IPS DF 6.9 (cell line): Measurements from ENCODE around the gene SEMA6A.
A peak's percentile ranks its signal among the peaks of the same experiment; 100 is the strongest.

ENCODE experiments used
- DNase-seq: peaks from one replicate; pipeline ENCODE4 v3.0.0-alpha.2; 2013; ENCODE audit warnings: low read depth, low spot score
- H3K27ac ChIP-seq: one replicate; pipeline ENCODE4 v1.5.1; 2013; ENCODE audit warnings: low read length, control low read depth
- H3K27me3 ChIP-seq: 2 replicates; pipeline ENCODE4 v1.6.1; 2013; ENCODE audit warnings: mild to moderate bottlenecking, low read length; ENCODE audit not compliant: control insufficient read depth, insufficient read depth
- H3K36me3 ChIP-seq: 2 replicates; pipeline ENCODE4 v1.6.1; 2013; ENCODE audit warnings: low read length; ENCODE audit not compliant: control insufficient read depth, insufficient read depth
- H3K4me1 ChIP-seq: 2 replicates; pipeline ENCODE4 v1.6.1; 2013; ENCODE audit warnings: low read length; ENCODE audit not compliant: control insufficient read depth, insufficient read depth
- H3K4me3 ChIP-seq: 2 replicates; pipeline ENCODE4 v1.5.1; 2013; ENCODE audit warnings: mild to moderate bottlenecking, low read length
- H3K9me3 ChIP-seq: 2 replicates; pipeline ENCODE4 v1.6.1; 2013; ENCODE audit warnings: low read length, inconsistent platforms; ENCODE audit not compliant: control insufficient read depth, insufficient read depth
- WGBS: extraction: QIAGEN DNeasy Blood & Tissue Kit; methylation state at CpG from one replicate; pipeline ENCODE4 v1.1.7; 2013; ENCODE audit warnings: mixed read lengths, missing lambda C conversion rate; ENCODE audit not compliant: insufficient read length, insufficient coverage; 5-methylcytosine and 5-hydroxymethylcytosine counted together

Gene SEMA6A

GRCh38 chr5:116451905-116452450 lies 122.6 kb downstream of the SEMA6A start:
- Histone ChIP-seq H3K27me3 (no peaks in the 10 kb centered on the region), H3K4me3 (no peak overlapping the region), H3K36me3 (peaks cover 13% of the 10 kb centered on the region), H3K9me3 (no peaks in the 10 kb centered on the region), H3K4me1 (no peaks in the 10 kb centered on the region; the same call in 1 of the 2 replicates), H3K27ac (no peak overlapping the region)
- DNase-seq: no peak
- no CpG with 5 or more reads among the region's 3 CpGs for WGBS

- no CpG with 5 or more reads among the region's 3 CpGs for WGBS
- no peaks in the 10 kb centered on the region for H3K27me3 ChIP-seq
- H3K4me3 ChIP-seq: no peak overlapping the region
- no peaks in the 10 kb centered on the region; the same call in 1 of the 2 replicates for H3K4me1 ChIP-seq
- no peaks in the 10 kb centered on the region for H3K9me3 ChIP-seq
- no peak overlapping the region for H3K27ac ChIP-seq
- DNase-seq: no peak
- H3K36me3 ChIP-seq: peaks cover 17% of the 10 kb centered on the region
Observed at GRCh38 chr5:116451066-116451465, 123.6 kb downstream of the SEMA6A start.

DNA sequence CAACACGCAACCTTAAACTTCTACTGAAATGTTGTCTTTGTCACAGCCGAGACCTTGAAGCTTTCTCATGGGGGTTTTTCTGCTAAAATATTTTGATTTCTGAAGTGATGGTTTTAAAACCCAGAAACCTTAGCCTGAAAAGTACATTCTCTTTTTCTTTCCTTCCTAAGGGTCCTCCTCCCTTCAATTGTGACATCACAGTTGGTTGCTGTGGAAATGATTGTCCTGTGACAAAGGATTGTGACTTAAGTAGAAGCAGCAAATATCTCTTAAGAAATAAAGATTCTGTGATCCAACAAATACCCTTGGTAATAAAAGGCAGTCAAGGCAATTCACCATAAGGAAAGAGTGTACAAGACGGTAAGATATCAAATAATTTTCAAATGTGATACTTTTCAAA lies 125.2 kb downstream of the SEMA6A start:
- H3K27ac ChIP-seq: no peak overlapping the region
- no peak for DNase-seq
- H3K4me3 ChIP-seq: no peak overlapping the region
- WGBS: no CpG with 5 or more reads among the region's 3 CpGs
- H3K4me1 ChIP-seq: peaks cover 2% of the 10 kb centered on the region
- H3K27me3 ChIP-seq: no peaks in the 10 kb centered on the region
- H3K9me3 ChIP-seq: no peaks in the 10 kb centered on the region
- H3K36me3 ChIP-seq: peaks cover 18% of the 10 kb centered on the region

DNA sequence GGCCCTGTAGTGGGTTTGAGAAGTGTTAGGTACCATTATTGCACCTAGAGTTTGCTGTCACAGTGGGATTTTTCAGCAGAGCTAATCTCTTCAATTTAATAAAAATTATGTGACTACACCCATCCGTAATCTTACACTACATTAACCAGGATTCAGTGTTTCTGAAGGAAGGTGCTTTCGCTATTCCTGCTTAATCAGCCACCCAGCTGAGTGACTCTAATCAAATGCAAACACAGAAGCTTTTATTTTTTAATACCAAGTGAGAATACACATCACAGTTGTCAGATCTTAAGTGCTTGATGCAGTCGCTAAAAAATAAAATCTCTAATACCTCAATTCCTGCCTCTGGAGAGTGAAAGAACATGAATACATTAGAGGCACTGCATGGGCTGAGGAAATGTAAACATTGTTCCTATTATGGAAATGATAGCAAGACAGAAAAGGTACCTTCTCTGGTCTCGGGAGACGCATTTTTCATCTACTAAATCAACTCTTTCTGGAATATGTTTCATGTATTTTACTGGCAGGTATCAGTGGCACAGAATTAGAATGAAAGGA lies 125.7 kb downstream of the SEMA6A start:
- Histone ChIP-seq H3K27ac (no peak overlapping the region), H3K4me1 (peaks cover 2% of the 10 kb centered on the region), H3K27me3 (no peaks in the 10 kb centered on the region), H3K36me3 (peaks cover 17% of the 10 kb centered on the region), H3K9me3 (no peaks in the 10 kb centered on the region), H3K4me3 (no peak overlapping the region)
- no CpG with 5 or more reads among the region's 5 CpGs for WGBS
- no peak for DNase-seq

DNA sequence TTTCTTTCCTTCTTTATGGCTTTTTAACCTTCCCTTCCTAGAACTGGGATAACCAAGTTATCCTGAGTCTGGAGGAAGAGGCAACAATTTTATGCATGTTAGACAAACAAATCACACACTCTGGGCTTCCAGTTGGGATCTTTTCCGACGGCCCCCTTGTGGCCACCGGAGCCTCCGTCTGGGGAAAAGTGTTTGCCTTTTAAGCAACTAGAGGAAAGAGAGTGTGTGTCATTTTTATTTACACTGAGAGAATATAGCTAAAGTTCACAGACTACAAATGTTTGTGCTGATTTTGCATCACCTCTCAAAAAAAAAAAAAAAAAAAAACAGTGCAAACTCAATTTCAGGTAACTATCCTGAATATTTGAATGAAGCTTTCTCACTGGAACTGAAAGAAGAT lies 126.2 kb downstream of the SEMA6A start:
- no CpG with 5 or more reads among the region's 4 CpGs for WGBS
- DNase-seq: no peak
- no peaks in the 10 kb centered on the region for H3K27me3 ChIP-seq
- H3K4me3 ChIP-seq: no peak overlapping the region
- H3K36me3 ChIP-seq: peaks cover 15% of the 10 kb centered on the region
- H3K4me1 ChIP-seq: peaks cover 2% of the 10 kb centered on the region
- no peak overlapping the region for H3K27ac ChIP-seq
- H3K9me3 ChIP-seq: no peaks in the 10 kb centered on the region

DNA sequence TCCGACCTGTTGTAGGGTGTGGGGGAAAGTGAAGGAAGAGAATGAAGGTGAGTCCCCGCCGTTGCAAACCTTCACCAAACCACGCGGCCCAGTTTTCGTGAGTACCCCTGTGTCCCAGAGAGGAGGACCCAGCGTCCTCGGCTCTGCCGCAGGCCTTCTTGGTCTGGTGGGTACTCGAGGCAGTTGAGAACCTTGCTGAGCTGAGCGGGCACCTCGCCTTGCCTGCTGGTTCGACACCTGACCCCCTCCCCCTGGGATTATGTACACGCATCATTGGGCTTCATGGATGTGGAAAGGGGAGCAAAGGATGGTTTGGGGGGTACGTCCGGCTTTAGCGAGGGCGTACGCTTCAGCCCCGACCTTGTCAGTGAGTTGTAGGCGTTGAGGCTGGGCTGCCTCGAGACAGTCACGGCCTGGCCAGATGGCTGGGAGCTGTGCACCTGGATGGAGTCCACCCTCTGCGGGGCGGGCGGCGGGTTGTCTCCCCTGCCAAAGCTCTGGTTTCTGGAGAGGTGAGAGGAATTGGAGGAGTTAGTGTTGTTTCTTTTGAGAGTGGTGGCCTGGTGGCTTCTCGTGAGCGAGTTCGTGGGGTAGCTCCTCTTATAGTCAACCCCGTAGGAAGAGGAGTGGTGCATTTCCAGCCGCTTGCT lies 128.1 kb downstream of the SEMA6A start:
- no peak for DNase-seq
- no peaks in the 10 kb centered on the region for H3K9me3 ChIP-seq
- H3K4me1 ChIP-seq: peaks cover 4% of the 10 kb centered on the region
- H3K36me3 ChIP-seq: peaks cover 15% of the 10 kb centered on the region
- no peaks in the 10 kb centered on the region for H3K27me3 ChIP-seq
- no CpG with 5 or more reads among the region's 32 CpGs for WGBS
- no peak overlapping the region for H3K27ac ChIP-seq
- no peak overlapping the region for H3K4me3 ChIP-seq

DNA sequence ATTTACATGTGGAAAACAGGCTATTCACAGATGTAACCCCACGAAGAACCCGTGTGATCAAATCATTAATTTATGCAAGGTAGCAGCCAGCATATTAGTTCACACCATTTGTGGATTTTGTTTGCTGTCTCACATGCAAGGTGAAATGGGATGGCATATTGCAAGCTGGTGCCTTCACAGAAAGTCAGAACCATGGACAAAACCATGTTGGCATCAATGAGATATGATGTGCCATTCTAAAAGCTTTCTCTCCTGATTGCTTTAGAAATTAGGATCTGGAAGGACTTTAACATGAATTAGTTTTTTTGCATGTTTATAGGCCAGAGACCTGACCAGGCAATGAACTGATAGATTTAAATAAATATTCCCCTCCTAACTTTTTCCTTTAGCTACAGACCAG lies 129.3 kb downstream of the SEMA6A start:
- DNase-seq: no peak
- H3K27ac ChIP-seq: no peak overlapping the region
- WGBS: no CpG with 5 or more reads among the region's 2 CpGs
- H3K9me3 ChIP-seq: no peaks in the 10 kb centered on the region
- peaks cover 15% of the 10 kb centered on the region for H3K36me3 ChIP-seq
- H3K4me1 ChIP-seq: peaks cover 6% of the 10 kb centered on the region
- no peak overlapping the region for H3K4me3 ChIP-seq
- H3K27me3 ChIP-seq: no peaks in the 10 kb centered on the region

- Histone ChIP-seq H3K9me3 (no peaks in the 10 kb centered on the region), H3K36me3 (peaks cover 15% of the 10 kb centered on the region), H3K4me3 (no peak overlapping the region), H3K27me3 (no peaks in the 10 kb centered on the region), H3K4me1 (peaks cover 6% of the 10 kb centered on the region), H3K27ac (no peak overlapping the region)
- DNase-seq: no peak
- WGBS: 100% methylated on average over 1 of the region's 14 CpGs
Observed at GRCh38 chr5:116444373-116445295, 130.0 kb downstream of the SEMA6A start.

DNA sequence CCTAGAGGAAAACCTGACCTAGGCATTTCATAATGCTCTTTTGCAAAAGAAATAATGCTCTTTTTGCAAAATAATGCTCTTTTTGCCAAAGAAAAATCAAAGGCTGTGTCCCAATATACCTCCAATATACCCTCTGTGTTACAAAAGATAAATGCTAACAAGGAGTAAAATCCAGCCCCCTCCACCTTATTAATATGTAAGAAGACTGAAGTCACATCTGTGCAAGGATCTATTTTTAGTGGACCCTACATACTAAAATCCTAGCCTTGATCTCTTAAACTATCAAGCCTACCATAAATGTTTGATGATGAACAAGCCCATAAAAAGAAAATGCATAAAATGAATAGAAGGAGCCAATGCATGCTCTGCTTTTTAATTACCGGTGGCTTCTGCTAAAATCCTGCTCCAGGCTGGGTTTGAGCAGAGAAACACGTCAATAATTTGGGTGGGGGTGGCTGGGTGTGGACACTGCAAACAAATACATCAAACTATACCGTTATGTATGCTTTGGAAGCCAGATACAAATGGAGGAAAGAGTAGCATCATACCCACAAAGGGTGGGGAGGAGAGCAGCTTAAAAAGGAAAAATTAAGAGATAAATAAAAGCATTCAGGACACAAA lies 131.6 kb downstream of the SEMA6A start:
- Histone ChIP-seq H3K4me1 (peaks cover 8% of the 10 kb centered on the region), H3K27ac (no peak overlapping the region)
- WGBS: no CpG with 5 or more reads among the region's 3 CpGs

GRCh38 chr5:116442095-116442534 lies 132.5 kb downstream of the SEMA6A start:
- no CpG with 5 or more reads among the region's 3 CpGs for whole genome bisulfite sequencing
- peak; percentile 11 for DNase-seq
- peaks cover 8% of the 10 kb centered on the region for H3K4me1 ChIP-seq
- H3K27ac ChIP-seq: no peak overlapping the region
- no peaks in the 10 kb centered on the region for H3K9me3 ChIP-seq
- H3K27me3 ChIP-seq: no peaks in the 10 kb centered on the region; the same call in 1 of the 2 replicates
- H3K4me3 ChIP-seq: no peak overlapping the region
- peaks cover 10% of the 10 kb centered on the region for H3K36me3 ChIP-seq

More for the DNA sequence above, 131.6 kb downstream of the SEMA6A start:
- Histone ChIP-seq H3K4me3 (no peak overlapping the region), H3K36me3 (peaks cover 15% of the 10 kb centered on the region), H3K27me3 (no peaks in the 10 kb centered on the region), H3K9me3 (no peaks in the 10 kb centered on the region)
- DNase-seq: no peak
